A549 (cell line): ENCODE measurements around the gene CASK. TPM values are rescaled to one million over a fixed set of nuclear protein-coding genes. Genes with fewer than 3 reads are reported as not detected.

Source experiments
- ATAC-seq, 2 experiments: fragments of 200-7000 bp in 1 of 2; fragments of >200 bp in 1 of 2; cut with Nextera tagmentation in 1 of 2; cut with Tn5 transposase in 1 of 2; 3 replicates each; pipeline versions ENCODE4 v1.8.0 to v1.9.1; 2018 to 2020; ENCODE audit warnings: mild to moderate bottlenecking in 1 of 2, moderate library complexity in 1 of 2
- CTCF ChIA-PET: fragments of 300-600 bp; sonication (Branson Sonifier 250); formaldehyde crosslinking; extraction: SDS; loops from one replicate; lab custom pipeline; 2021; ENCODE audit warnings: antibody characterized with exemption, inconsistent platforms; lab: Yijun Ruan, JAX
- POLR2A ChIA-PET: fragments of 350-600 bp; formaldehyde crosslinking; extraction: SDS; loops from one replicate; lab custom pipeline; 2021; ENCODE audit warnings: antibody characterized with exemption, inconsistent platforms; lab: Yijun Ruan, JAX
- DNase-seq, 2 experiments: peaks; one replicate each; pipeline versions ENCODE4 v3.0.0 to v3.0.0-alpha.2; 2011 to 2016; ENCODE audit warnings: low read depth in 1 of 2, low spot score in 1 of 2
- FAIRE-seq: peaks from 2 replicates; lab custom pipeline; 2011; peaks lifted over from hg19 to GRCh38; lab: Jason Lieb, UNC
- H3K27ac ChIP-seq, 2 experiments: fragments of >200 bp; sonication (Bioruptor Twin); formaldehyde crosslinking; 3 replicates each; pipeline ENCODE4 v1.5.1; 2016 to 2017
- H3K4me1 ChIP-seq: fragments of >200 bp; sonication (Bioruptor Twin); formaldehyde crosslinking; 3 replicates; pipeline ENCODE4 v1.6.1; 2016
- H3K4me2 ChIP-seq: fragments of >200 bp; sonication (Bioruptor Twin); formaldehyde crosslinking; 3 replicates; pipeline ENCODE4 v1.6.1; 2016
- H3K4me3 ChIP-seq: fragments of >200 bp; sonication (Bioruptor Twin); formaldehyde crosslinking; 3 replicates; pipeline ENCODE4 v1.5.1; 2016
- H3K9me3 ChIP-seq: fragments of >200 bp; sonication (Bioruptor Twin); formaldehyde crosslinking; 3 replicates; pipeline ENCODE4 v1.6.1; 2016
- BCL3 ChIP-seq: fragments of >200 bp; sonication (Bioruptor Twin); formaldehyde crosslinking; IDR thresholded peaks from 3 replicates; pipeline ENCODE4 v1.6.1; 2016
- BHLHE40 ChIP-seq: IDR thresholded peaks from 2 replicates; pipeline ENCODE4 v1.6.1; 2012; ENCODE audit warnings: low read depth, low read length, inconsistent platforms
- CBX2 ChIP-seq: fragments of 200-600 bp; sonication (generic); IDR thresholded peaks from 2 replicates; pipeline ENCODE4 v1.6.1; 2016; ENCODE audit warnings: low read depth, mild to moderate bottlenecking, borderline replicate concordance
- CHD2 ChIP-seq: fragments of 150-350 bp; IDR thresholded peaks from 2 replicates; pipeline ENCODE4 v1.6.1; 2014; ENCODE audit warnings: low read length; ENCODE audit not compliant: partially characterized antibody
- E2F6 ChIP-seq: IDR thresholded peaks from 2 replicates; pipeline ENCODE4 v1.6.1; 2012; ENCODE audit warnings: low read depth, borderline replicate concordance
- EHF ChIP-seq: fragments of 250-450 bp; sonication (Bioruptor Pico); IDR thresholded peaks from 2 replicates; pipeline ENCODE4 v1.5.0; 2020; ENCODE audit warnings: mild to moderate bottlenecking
- FOSL2 ChIP-seq, 2 experiments: fragments of 450-650 bp in 1 of 2; fragments of >200 bp in 1 of 2; sonication (Bioruptor Twin) in 1 of 2; formaldehyde crosslinking; IDR thresholded peaks; 2 replicates each; pipeline versions ENCODE4 v1.5.0 to v1.6.1; 2016 to 2020; ENCODE audit warnings: mild to moderate bottlenecking in 1 of 2, moderate library complexity in 1 of 2
- HEYL ChIP-seq: fragments of 250-450 bp; sonication (Bioruptor Pico); IDR thresholded peaks from 2 replicates; pipeline ENCODE4 v1.8.0; 2021; ENCODE audit warnings: mild to moderate bottlenecking, moderate library complexity
- JUN ChIP-seq, 2 experiments: fragments of >200 bp; sonication (Bioruptor Twin); formaldehyde crosslinking; IDR thresholded peaks; 2 replicates in 1 of 2; 3 replicates in 1 of 2; pipeline ENCODE4 v1.6.1; 2016 to 2017
- KDM1A ChIP-seq: fragments of 200-600 bp; sonication (generic); IDR thresholded peaks from 2 replicates; pipeline ENCODE4 v1.6.1; 2016; ENCODE audit warnings: low read depth, mild to moderate bottlenecking
- KDM5A ChIP-seq: fragments of 200-600 bp; sonication (generic); IDR thresholded peaks from 2 replicates; pipeline ENCODE4 v1.6.1; 2016; ENCODE audit warnings: antibody characterized with exemption, mild to moderate bottlenecking
- MYC ChIP-seq: IDR thresholded peaks from 2 replicates; pipeline ENCODE4 v1.6.1; 2012; ENCODE audit warnings: mild to moderate bottlenecking, inconsistent platforms, low read length, improper control_type of control experiment, borderline replicate concordance
- NPAS2 ChIP-seq: fragments of 250-450 bp; sonication (Bioruptor Pico); IDR thresholded peaks from 2 replicates; pipeline ENCODE4 v1.8.0; 2022; ENCODE audit warnings: mild to moderate bottlenecking, moderate library complexity, borderline replicate concordance
- NR3C1 ChIP-seq: fragments of >200 bp; sonication (Bioruptor Twin); formaldehyde crosslinking; IDR thresholded peaks from 3 replicates; pipeline ENCODE4 v1.6.1; 2017
- PHF8 ChIP-seq: fragments of 200-600 bp; sonication (generic); IDR thresholded peaks from 2 replicates; pipeline ENCODE4 v1.6.1; 2016; ENCODE audit warnings: low read depth, mild to moderate bottlenecking, antibody characterized with exemption, moderate library complexity, borderline replicate concordance
- RAD21 ChIP-seq, 2 experiments: fragments of >200 bp in 1 of 2; sonication (Bioruptor Twin) in 1 of 2; formaldehyde crosslinking in 1 of 2; IDR thresholded peaks in 1 of 2; conservative IDR thresholded peaks in 1 of 2; 2 replicates in 1 of 2; 3 replicates in 1 of 2; pipeline ENCODE4 v1.6.1; 2012 to 2018; ENCODE audit warnings: inconsistent platforms in 1 of 2
- RARB ChIP-seq: fragments of 250-450 bp; sonication (Bioruptor Pico); IDR thresholded peaks from 2 replicates; pipeline ENCODE4 v1.8.0; 2021; ENCODE audit warnings: mild to moderate bottlenecking, moderate library complexity
- RCOR1 ChIP-seq: fragments of 150-350 bp; IDR thresholded peaks from 2 replicates; pipeline ENCODE4 v1.6.1; 2014; ENCODE audit warnings: antibody characterized with exemption, low read length, low read depth
- TFCP2L1 ChIP-seq: fragments of 250-450 bp; sonication (Bioruptor Pico); IDR thresholded peaks from 2 replicates; pipeline ENCODE4 v1.5.0; 2021; ENCODE audit warnings: mild to moderate bottlenecking
- TP53 ChIP-seq: fragments of 250-450 bp; sonication (Bioruptor Pico); IDR thresholded peaks from 2 replicates; pipeline ENCODE4 v1.5.0; 2021; ENCODE audit warnings: mild to moderate bottlenecking, moderate library complexity
- USF2 ChIP-seq: fragments of 450-650 bp; IDR thresholded peaks from 2 replicates; pipeline ENCODE4 v1.6.1; 2014; ENCODE audit warnings: antibody characterized with exemption
- ZSCAN20 ChIP-seq: fragments of 250-450 bp; sonication (Bioruptor Pico); IDR thresholded peaks from 2 replicates; pipeline ENCODE4 v1.8.0; 2022; ENCODE audit warnings: mild to moderate bottlenecking, moderate library complexity
- WGBS: methylation state at CpG from one replicate; pipeline ENCODE4 v1.1.6; 2017; ENCODE audit errors: missing lambda C conversion rate; 5-methylcytosine and 5-hydroxymethylcytosine counted together
- polyA plus RNA-seq, 4 experiments: library from polyadenylated mRNA; depleted of rRNA in 3 of 4; stranded (reverse); fragments of >200 nt; fragmentation: RNase III in 1 of 4; extraction: RNeasy Plus Mini Kit Qiagen cat#74134 plus additional on column Dnase treatment in 1 of 4; gene quantifications; 2 replicates in 3 of 4; 3 replicates in 1 of 4; pipeline ENCODE4 v1.2.3, GENCODE V29; 2011 to 2017
- TF ChIP-seq, protein P1 (sequence below): fragments of >200 bp; sonication (Bioruptor Twin); formaldehyde crosslinking; IDR thresholded peaks from 3 replicates; pipeline ENCODE4 v1.5.1; 2016
- TF ChIP-seq, protein P2 (sequence below): fragments of 150-350 bp; IDR thresholded peaks from 2 replicates; pipeline ENCODE4 v1.6.1; 2014; ENCODE audit warnings: low read depth, mild to moderate bottlenecking, low read length
- TF ChIP-seq, protein P3 (sequence below): fragments of 250-450 bp; sonication (Bioruptor Pico); IDR thresholded peaks from 2 replicates; pipeline ENCODE4 v1.5.0; 2020; ENCODE audit warnings: low read depth, mild to moderate bottlenecking, moderate library complexity
- TF ChIP-seq, protein P4 (sequence below): fragments of 250-450 bp; sonication (Bioruptor Pico); IDR thresholded peaks from 2 replicates; pipeline ENCODE4 v1.5.0; 2021; ENCODE audit warnings: mild to moderate bottlenecking, moderate library complexity, borderline replicate concordance

Gene CASK
- polyA plus RNA-seq, 2 of the 4 experiments (the other 2 are of a cell fraction) = 23.3 to 57.6 TPM

DNA sequence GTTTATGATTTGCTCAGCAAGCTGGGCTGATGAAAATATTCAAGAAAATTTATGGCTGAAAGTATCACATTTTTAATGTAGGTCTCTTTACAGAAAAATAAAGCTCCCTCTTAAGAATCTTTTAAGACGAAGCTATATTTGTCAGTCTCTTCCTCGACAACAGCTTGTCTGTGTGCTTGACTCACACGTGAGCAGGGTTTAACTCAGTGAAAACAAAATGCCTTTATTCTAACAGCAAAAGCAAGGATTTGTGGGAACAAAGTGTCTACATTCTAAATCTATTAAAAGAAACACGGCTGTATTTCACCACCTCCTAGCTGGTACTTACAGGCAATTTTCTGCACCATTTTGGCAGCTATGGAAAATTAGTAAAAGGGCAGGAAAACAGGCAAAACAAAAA lies 400.7 kb downstream of the CASK start:
- 84% methylated on average over 4 of the region's 4 CpGs for whole genome bisulfite sequencing
- Histone ChIP-seq H3K9me3 (no peaks in the 10 kb centered on the region), H3K4me3 (no peak overlapping the region), H3K27ac (no peak overlapping the region), H3K4me1 (peaks cover 25% of the 10 kb centered on the region), H3K4me2 (no peak overlapping the region)
- FAIRE-seq = no peak
- POLR2A ChIA-PET = no interaction called here
- TF ChIP-seq KDM1A (no peak), PHF8 (no peak), MYC (no peak), CHD2 (no peak), RAD21 (conservative IDR thresholded peaks at IDR 0.05 in 1 of 2, IDR thresholded peaks at IDR 0.05 in 1 of 2) (no peak), NPAS2 (CRISPR knock-in tag) (no peak), KDM5A (no peak), RARB (CRISPR knock-in tag) (no peak), RCOR1 (no peak)
- ATAC-seq = no peak
- DNase-seq = no peak
- CTCF ChIA-PET = no interaction called here

DNA sequence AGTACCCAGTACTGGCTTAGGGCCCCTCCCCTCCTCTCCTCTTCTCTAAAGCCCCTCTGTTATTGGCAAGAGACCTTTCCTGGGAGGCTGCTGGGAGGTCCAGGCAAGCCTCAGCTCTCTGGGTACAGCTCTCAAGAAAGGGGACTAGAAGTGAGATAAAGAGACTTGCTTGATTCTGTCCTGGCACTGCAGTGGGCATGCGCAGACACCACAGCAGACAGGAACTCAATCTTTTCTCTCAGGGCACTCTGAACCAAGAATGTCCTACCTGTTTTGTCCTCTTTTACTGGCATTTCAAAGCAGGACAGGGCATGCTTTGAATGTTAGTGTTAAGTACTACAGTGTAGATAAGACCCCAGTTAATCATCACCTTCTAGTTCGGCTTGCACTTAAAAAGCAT lies 401.3 kb downstream of the CASK start:
- Histone ChIP-seq H3K9me3 (no peaks in the 10 kb centered on the region), H3K4me2 (no peak overlapping the region), H3K4me1 (peaks cover 19% of the 10 kb centered on the region)
- POLR2A ChIA-PET = no interaction called here
- ATAC-seq (no peak), FAIRE-seq (no peak), DNase-seq (no peak)
- 91% methylated on average over 2 of the region's 2 CpGs for WGBS
- TF ChIP-seq TP53 (CRISPR knock-in tag) = no peak
- no peak for TF ChIP-seq FOSL2 (IDR thresholded peaks at IDR 0.05)
- no peak for TF ChIP-seq FOSL2 (CRISPR knock-in tag; IDR thresholded peaks at IDR 0.05)
- no peak for TF ChIP-seq NR3C1
- TF ChIP-seq, all 56 proteins: peak for 0
- Histone ChIP-seq H3K27ac (no peak overlapping the region), H3K4me3 (no peak overlapping the region)
- CTCF ChIA-PET = no interaction called here

DNA sequence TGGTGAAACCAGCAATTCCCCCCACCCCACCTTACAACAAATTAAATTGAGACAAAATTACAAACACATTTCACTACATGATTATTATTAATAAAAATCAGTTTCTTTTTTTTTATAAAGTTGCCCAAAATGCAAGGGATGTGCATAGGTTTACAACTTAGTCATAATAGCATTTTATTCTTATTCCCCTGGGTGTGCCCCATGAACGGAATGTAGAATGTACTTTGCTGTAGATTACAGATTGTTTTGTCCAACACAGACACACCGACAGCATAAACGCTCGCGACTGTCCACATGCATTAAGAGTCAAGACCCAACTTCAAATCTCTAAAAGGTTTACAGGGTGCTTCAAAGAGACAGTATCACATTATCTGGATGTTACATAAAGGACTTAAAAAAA lies 403.9 kb downstream of the CASK start:
- Histone ChIP-seq H3K4me1 (peaks cover 3% of the 10 kb centered on the region; the same call in 2 of the 3 replicates), H3K9me3 (no peaks in the 10 kb centered on the region), H3K27ac (no peak overlapping the region), H3K4me2 (no peak overlapping the region), H3K4me3 (no peak overlapping the region)
- ATAC-seq = no peak
- ChIA-PET CTCF (no interaction called here), POLR2A (no interaction called here)
- no peak for FAIRE-seq
- no peak for DNase-seq
- no peak for TF ChIP-seq KDM5A
- TF ChIP-seq ZSCAN20 (CRISPR knock-in tag) = no peak
- TF ChIP-seq, protein P1, sequence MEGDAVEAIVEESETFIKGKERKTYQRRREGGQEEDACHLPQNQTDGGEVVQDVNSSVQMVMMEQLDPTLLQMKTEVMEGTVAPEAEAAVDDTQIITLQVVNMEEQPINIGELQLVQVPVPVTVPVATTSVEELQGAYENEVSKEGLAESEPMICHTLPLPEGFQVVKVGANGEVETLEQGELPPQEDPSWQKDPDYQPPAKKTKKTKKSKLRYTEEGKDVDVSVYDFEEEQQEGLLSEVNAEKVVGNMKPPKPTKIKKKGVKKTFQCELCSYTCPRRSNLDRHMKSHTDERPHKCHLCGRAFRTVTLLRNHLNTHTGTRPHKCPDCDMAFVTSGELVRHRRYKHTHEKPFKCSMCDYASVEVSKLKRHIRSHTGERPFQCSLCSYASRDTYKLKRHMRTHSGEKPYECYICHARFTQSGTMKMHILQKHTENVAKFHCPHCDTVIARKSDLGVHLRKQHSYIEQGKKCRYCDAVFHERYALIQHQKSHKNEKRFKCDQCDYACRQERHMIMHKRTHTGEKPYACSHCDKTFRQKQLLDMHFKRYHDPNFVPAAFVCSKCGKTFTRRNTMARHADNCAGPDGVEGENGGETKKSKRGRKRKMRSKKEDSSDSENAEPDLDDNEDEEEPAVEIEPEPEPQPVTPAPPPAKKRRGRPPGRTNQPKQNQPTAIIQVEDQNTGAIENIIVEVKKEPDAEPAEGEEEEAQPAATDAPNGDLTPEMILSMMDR = no peak
- TF ChIP-seq USF2 = no peak
- TF ChIP-seq, protein P2, sequence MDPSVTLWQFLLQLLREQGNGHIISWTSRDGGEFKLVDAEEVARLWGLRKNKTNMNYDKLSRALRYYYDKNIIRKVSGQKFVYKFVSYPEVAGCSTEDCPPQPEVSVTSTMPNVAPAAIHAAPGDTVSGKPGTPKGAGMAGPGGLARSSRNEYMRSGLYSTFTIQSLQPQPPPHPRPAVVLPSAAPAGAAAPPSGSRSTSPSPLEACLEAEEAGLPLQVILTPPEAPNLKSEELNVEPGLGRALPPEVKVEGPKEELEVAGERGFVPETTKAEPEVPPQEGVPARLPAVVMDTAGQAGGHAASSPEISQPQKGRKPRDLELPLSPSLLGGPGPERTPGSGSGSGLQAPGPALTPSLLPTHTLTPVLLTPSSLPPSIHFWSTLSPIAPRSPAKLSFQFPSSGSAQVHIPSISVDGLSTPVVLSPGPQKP = no peak
- TF ChIP-seq, protein P3, sequence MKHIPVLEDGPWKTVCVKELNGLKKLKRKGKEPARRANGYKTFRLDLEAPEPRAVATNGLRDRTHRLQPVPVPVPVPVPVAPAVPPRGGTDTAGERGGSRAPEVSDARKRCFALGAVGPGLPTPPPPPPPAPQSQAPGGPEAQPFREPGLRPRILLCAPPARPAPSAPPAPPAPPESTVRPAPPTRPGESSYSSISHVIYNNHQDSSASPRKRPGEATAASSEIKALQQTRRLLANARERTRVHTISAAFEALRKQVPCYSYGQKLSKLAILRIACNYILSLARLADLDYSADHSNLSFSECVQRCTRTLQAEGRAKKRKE (CRISPR knock-in tag) = no peak
- TF ChIP-seq BCL3 = no peak
- no peak for TF ChIP-seq HEYL (CRISPR knock-in tag)
- TF ChIP-seq, protein P4, sequence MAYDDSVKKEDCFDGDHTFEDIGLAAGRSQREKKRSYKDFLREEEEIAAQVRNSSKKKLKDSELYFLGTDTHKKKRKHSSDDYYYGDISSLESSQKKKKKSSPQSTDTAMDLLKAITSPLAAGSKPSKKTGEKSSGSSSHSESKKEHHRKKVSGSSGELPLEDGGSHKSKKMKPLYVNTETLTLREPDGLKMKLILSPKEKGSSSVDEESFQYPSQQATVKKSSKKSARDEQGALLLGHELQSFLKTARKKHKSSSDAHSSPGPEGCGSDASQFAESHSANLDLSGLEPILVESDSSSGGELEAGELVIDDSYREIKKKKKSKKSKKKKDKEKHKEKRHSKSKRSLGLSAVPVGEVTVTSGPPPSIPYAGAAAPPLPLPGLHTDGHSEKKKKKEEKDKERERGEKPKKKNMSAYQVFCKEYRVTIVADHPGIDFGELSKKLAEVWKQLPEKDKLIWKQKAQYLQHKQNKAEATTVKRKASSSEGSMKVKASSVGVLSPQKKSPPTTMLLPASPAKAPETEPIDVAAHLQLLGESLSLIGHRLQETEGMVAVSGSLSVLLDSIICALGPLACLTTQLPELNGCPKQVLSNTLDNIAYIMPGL (CRISPR knock-in tag) = no peak
- no peak for TF ChIP-seq MYC
- TF ChIP-seq E2F6 = no peak
- no peak for TF ChIP-seq TFCP2L1 (CRISPR knock-in tag)
- no peak for TF ChIP-seq EHF (CRISPR knock-in tag)
- TF ChIP-seq TP53 (CRISPR knock-in tag) = no peak
- TF ChIP-seq BHLHE40 = no peak
- TF ChIP-seq JUN (IDR thresholded peaks at IDR 0.05) = no peak
- no peak for TF ChIP-seq CBX2
- WGBS = 95% methylated on average over 5 of the region's 5 CpGs
